Ureter (tissue), 1 donor: Measurements from ENCODE around the gene MYL3. TPM values are rescaled to one million over a fixed set of nuclear protein-coding genes. Genes with fewer than 3 reads are reported as not detected.
"Not testable (repeated sequence)": the region's sequence is repeated elsewhere in the genome, so short reads cannot be mapped to it uniquely, and the experiment has no call there.

Experiments
- DNase-seq: peaks from one replicate; pipeline ENCODE4 v3.0.0-alpha.2; 2020; ENCODE audit warnings: low spot score
- total RNA-seq: library from RNA; stranded (reverse); gene quantifications from one replicate; pipeline ENCODE4 v1.2.4, GENCODE V29; 2023
- donor health status: DM: yes; HTN: yes; CAD: no.

Gene MYL3
- total RNA-seq, 1 donor from 2014 or later: 4.6 TPM

GRCh38 chr3:46830801-46831200, 32.4 kb downstream of the MYL3 start:
- DNase-seq: no peak

GRCh38 chr3:46829699-46830208, 33.5 kb downstream of the MYL3 start:
- no peak for DNase-seq

- no peak for DNase-seq
These were observed 37.8 kb downstream of the MYL3 start for GRCh38 chr3:46825450-46825849.

GRCh38 chr3:46824211-46824970, 38.9 kb downstream of the MYL3 start:
- no peak for DNase-seq

GRCh38 chr3:46823314-46823713, 39.9 kb downstream of the MYL3 start:
- DNase-seq: not testable (repeated sequence)

GRCh38 chr3:46821553-46821952, 41.7 kb downstream of the MYL3 start:
- no peak for DNase-seq

- DNase-seq: no peak
These were observed 42.4 kb downstream of the MYL3 start for GRCh38 chr3:46820852-46821251.

GRCh38 chr3:46812237-46812791, 50.9 kb downstream of the MYL3 start:
- DNase-seq: peak; percentile 67

- DNase-seq: no peak
These were observed 51.5 kb downstream of the MYL3 start for GRCh38 chr3:46811615-46812236.

- DNase-seq: not testable (repeated sequence)
These were observed 54.5 kb downstream of the MYL3 start for GRCh38 chr3:46808766-46809165.

Other genes starting within 250 kb of the MYL3 start
- 64.5 TPM for gene ALS2CL, start 169.8 kb downstream of the MYL3 start, total RNA-seq
- 1.0 TPM for gene TMIE, start 162.1 kb downstream of the MYL3 start, total RNA-seq
- gene PRSS50, start 145.6 kb downstream of the MYL3 start, total RNA-seq: 1.6 TPM
- gene PTH1R, start 14.3 kb upstream of the MYL3 start, total RNA-seq: 12.9 TPM
- 72.0 TPM for gene CCDC12, start 113.3 kb upstream of the MYL3 start, total RNA-seq
- 122 TPM for gene NBEAL2, start 116.2 kb upstream of the MYL3 start, total RNA-seq